ENCODE measurements around the gene RBM4. TPM values are rescaled to one million over a fixed set of nuclear protein-coding genes. Genes with fewer than 3 reads are reported as not detected.

Gene RBM4
- total and polyA plus RNA-seq, 2 donors (not counting 1 experiment from before 2014, with no cell fraction given) = 125 to 199 TPM

DNA sequence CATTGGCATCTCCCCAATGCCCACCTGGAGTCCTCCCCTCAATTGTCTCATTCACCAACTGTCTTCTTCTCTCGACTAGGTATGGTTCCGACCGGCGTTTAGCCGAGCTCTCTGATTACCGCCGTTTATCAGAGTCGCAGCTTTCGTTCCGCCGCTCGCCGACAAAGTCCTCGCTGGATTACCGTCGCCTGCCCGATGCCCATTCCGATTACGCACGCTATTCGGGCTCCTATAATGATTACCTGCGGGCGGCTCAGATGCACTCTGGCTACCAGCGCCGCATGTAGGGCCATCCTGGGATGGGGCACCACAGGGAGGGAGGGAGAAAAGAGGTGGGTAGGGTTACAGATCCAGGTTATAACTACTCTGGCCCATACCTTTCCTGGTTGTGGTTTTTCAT, 12.1 kb upstream of the RBM4 start:
- DNase-seq (no peak), ATAC-seq (ENCODE audit: low read depth) (no peak)
- no peak overlapping the region for H3K27ac Mint-ChIP-seq
- H3K4me3 ChIP-seq (ENCODE audit: control extremely low read depth in 1 of 5, extremely low read depth in 1 of 5, insufficient read depth in 1 of 5, low read depth in 2 of 5, low read length in 4 of 5) = no peak overlapping the region
- H3K4me1 Mint-ChIP-seq = peaks cover 52% of the 10 kb centered on the region
- ChIA-PET CTCF (no interaction called here), POLR2A (no interaction called here)
- H3K9me3 Mint-ChIP-seq (ENCODE audit: insufficient read depth) = no peaks in the 10 kb centered on the region
- H3K27ac ChIP-seq (ENCODE audit: low read length in 2 of 2) = no peak overlapping the region
- TF ChIP-seq EZH2 (IDR thresholded peaks at IDR 0.05; ENCODE audit: borderline replicate concordance, insufficient read depth, low read depth, low read length, poor library complexity, severe bottlenecking) = no peak
- TF ChIP-seq, protein P1, sequence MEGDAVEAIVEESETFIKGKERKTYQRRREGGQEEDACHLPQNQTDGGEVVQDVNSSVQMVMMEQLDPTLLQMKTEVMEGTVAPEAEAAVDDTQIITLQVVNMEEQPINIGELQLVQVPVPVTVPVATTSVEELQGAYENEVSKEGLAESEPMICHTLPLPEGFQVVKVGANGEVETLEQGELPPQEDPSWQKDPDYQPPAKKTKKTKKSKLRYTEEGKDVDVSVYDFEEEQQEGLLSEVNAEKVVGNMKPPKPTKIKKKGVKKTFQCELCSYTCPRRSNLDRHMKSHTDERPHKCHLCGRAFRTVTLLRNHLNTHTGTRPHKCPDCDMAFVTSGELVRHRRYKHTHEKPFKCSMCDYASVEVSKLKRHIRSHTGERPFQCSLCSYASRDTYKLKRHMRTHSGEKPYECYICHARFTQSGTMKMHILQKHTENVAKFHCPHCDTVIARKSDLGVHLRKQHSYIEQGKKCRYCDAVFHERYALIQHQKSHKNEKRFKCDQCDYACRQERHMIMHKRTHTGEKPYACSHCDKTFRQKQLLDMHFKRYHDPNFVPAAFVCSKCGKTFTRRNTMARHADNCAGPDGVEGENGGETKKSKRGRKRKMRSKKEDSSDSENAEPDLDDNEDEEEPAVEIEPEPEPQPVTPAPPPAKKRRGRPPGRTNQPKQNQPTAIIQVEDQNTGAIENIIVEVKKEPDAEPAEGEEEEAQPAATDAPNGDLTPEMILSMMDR (IDR thresholded peaks at IDR 0.05) = no peak
- H3K4me3 Mint-ChIP-seq = no peak overlapping the region
- over 99% methylated on average over 24 of the region's 25 CpGs for WGBS (ENCODE audit: insufficient coverage)
- peaks cover 100% of the 10 kb centered on the region for H3K79me2 ChIP-seq (ENCODE audit: control insufficient read depth, insufficient read depth, low read length)
- no peak overlapping the region for H3K4me2 ChIP-seq (replicated peaks; ENCODE audit: low read depth, low read length, poor library complexity, severe bottlenecking)
- intact Hi-C loops (cut with micrococcal nuclease) = no loop called here
- no peaks in the 10 kb centered on the region for H3K27me3 ChIP-seq (replicated peaks in 1 of 4; ENCODE audit: control extremely low read depth in 1 of 4, control insufficient read depth in 3 of 4, insufficient read depth in 4 of 4, low read length in 3 of 4)
- no peaks in the 10 kb centered on the region for H3K27me3 Mint-ChIP-seq
- H3K4me1 ChIP-seq (ENCODE audit: control insufficient read depth in 2 of 2, insufficient read depth in 2 of 2, low read length in 2 of 2) = peaks cover 20 to 38% of the 10 kb centered on the region in 2 donors
- H2AFZ ChIP-seq (ENCODE audit: insufficient read depth, low read depth, low read length, poor library complexity, severe bottlenecking) = no peak overlapping the region
- peaks cover 98% of the 10 kb centered on the region for H4K20me1 ChIP-seq (ENCODE audit: control insufficient read depth, insufficient read depth, low read length, poor library complexity, severe bottlenecking)
- no peaks in the 10 kb centered on the region for H3K9me3 ChIP-seq (ENCODE audit: control extremely low read depth in 1 of 3, control insufficient read depth in 2 of 3, insufficient read depth in 1 of 3, low read length in 2 of 3)
- H3K36me3 ChIP-seq (replicated peaks in 1 of 2; ENCODE audit: control extremely low read depth in 1 of 2, control insufficient read depth in 1 of 2, extremely low read depth in 1 of 2, insufficient read depth in 2 of 2, low read length in 1 of 2) = peaks cover 7 to 81% of the 10 kb centered on the region in 2 experiments
- H3K9ac ChIP-seq (ENCODE audit: low read length) = no peak overlapping the region

- POLR2A ChIA-PET = no interaction called here
- TF ChIP-seq EZH2 (IDR thresholded peaks at IDR 0.05; ENCODE audit: borderline replicate concordance, insufficient read depth, low read depth, low read length, poor library complexity, severe bottlenecking) = no peak
- TF ChIP-seq, protein P1 (IDR thresholded peaks at IDR 0.05) = no peak
- Mint-ChIP-seq H3K4me3 (no peak overlapping the region), H3K27me3 (no peaks in the 10 kb centered on the region), H3K9me3 (ENCODE audit: insufficient read depth) (no peaks in the 10 kb centered on the region), H3K27ac (no peak overlapping the region), H3K4me1 (peaks cover 49% of the 10 kb centered on the region)
- H3K9ac ChIP-seq (ENCODE audit: low read length) = no peak overlapping the region
- 97% methylated on average over 6 of the region's 7 CpGs for WGBS (ENCODE audit: insufficient coverage)
- H3K4me2 ChIP-seq (replicated peaks; ENCODE audit: low read depth, low read length, poor library complexity, severe bottlenecking) = no peak overlapping the region
- H3K9me3 ChIP-seq (ENCODE audit: control extremely low read depth in 1 of 3, control insufficient read depth in 2 of 3, insufficient read depth in 1 of 3, low read length in 2 of 3) = no peaks in the 10 kb centered on the region
- peaks cover 7 to 79% of the 10 kb centered on the region in 2 experiments for H3K36me3 ChIP-seq (replicated peaks in 1 of 2; ENCODE audit: control extremely low read depth in 1 of 2, control insufficient read depth in 1 of 2, extremely low read depth in 1 of 2, insufficient read depth in 2 of 2, low read length in 1 of 2)
- no peaks in the 10 kb centered on the region for H3K27me3 ChIP-seq (replicated peaks in 1 of 4; ENCODE audit: control extremely low read depth in 1 of 4, control insufficient read depth in 3 of 4, insufficient read depth in 4 of 4, low read length in 3 of 4)
- no peak overlapping the region for H3K4me3 ChIP-seq (ENCODE audit: control extremely low read depth in 1 of 5, extremely low read depth in 1 of 5, insufficient read depth in 1 of 5, low read depth in 2 of 5, low read length in 4 of 5)
- peaks cover 98% of the 10 kb centered on the region for H4K20me1 ChIP-seq (ENCODE audit: control insufficient read depth, insufficient read depth, low read length, poor library complexity, severe bottlenecking)
- peaks cover 100% of the 10 kb centered on the region for H3K79me2 ChIP-seq (ENCODE audit: control insufficient read depth, insufficient read depth, low read length)
- intact Hi-C loops (cut with micrococcal nuclease) = no loop called here
- peaks cover 18 to 36% of the 10 kb centered on the region in 2 donors for H3K4me1 ChIP-seq (ENCODE audit: control insufficient read depth in 2 of 2, insufficient read depth in 2 of 2, low read length in 2 of 2)
- peak overlapping the region in 1 of 2 donors; percentile 20 for H3K27ac ChIP-seq (ENCODE audit: low read length in 2 of 2)
- ATAC-seq (ENCODE audit: low read depth) (no peak), DNase-seq (no peak)
- H2AFZ ChIP-seq (ENCODE audit: insufficient read depth, low read depth, low read length, poor library complexity, severe bottlenecking) = no peak overlapping the region
- CTCF ChIA-PET = interaction anchor here (0.7 kb wide), 1 partner anchor 15 kb away, joined by 3 read pairs; no protein-coding TSS in a partner anchor
Observed at GRCh38 chr11:66626926-66627325, 11.6 kb upstream of the RBM4 start.
